Uterus (tissue), 2 donors: ENCODE data around the gene TK2.

ENCODE experiments used
- POLR2A ChIP-seq, 2 donors: fragments of 450-650 bp; IDR thresholded peaks; one replicate each; pipeline ENCODE4 v1.6.1; 2016; ENCODE audit warnings: antibody characterized with exemption in 2 of 2, mild to moderate bottlenecking in 1 of 2, moderate library complexity in 1 of 2
- TF ChIP-seq, protein P1 (sequence below), 4 experiments: fragments of 200-600 bp in 2 of 4; fragments of 450-650 bp in 2 of 4; sonication (generic) in 2 of 4; IDR thresholded peaks; one replicate each; pipeline ENCODE4 v1.5.1; 2016 to 2019; ENCODE audit warnings: antibody characterized with exemption in 4 of 4, mild to moderate bottlenecking in 2 of 4, moderate library complexity in 1 of 4

DNA sequence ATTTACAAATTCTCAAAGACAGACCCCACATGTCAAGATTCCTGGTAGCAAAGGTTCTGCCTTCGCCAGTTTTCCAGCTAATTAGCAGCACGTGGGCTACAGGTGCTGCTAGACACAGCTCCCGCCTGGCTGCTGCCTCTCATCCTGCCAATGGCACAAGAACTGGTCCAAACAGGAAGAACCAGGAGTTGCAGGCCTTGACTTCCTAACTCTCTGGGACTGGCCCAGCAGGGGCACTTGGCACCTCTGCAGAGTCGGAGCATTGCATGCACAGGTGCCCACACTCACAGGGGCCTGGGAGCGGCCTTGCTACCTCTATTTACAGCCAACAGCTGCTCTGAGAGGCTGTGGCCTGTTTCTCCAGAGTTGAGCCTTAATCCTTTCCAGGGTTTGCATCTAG, 39.6 kb downstream of the TK2 start:
- TF ChIP-seq, protein P1, sequence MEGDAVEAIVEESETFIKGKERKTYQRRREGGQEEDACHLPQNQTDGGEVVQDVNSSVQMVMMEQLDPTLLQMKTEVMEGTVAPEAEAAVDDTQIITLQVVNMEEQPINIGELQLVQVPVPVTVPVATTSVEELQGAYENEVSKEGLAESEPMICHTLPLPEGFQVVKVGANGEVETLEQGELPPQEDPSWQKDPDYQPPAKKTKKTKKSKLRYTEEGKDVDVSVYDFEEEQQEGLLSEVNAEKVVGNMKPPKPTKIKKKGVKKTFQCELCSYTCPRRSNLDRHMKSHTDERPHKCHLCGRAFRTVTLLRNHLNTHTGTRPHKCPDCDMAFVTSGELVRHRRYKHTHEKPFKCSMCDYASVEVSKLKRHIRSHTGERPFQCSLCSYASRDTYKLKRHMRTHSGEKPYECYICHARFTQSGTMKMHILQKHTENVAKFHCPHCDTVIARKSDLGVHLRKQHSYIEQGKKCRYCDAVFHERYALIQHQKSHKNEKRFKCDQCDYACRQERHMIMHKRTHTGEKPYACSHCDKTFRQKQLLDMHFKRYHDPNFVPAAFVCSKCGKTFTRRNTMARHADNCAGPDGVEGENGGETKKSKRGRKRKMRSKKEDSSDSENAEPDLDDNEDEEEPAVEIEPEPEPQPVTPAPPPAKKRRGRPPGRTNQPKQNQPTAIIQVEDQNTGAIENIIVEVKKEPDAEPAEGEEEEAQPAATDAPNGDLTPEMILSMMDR (IDR thresholded peaks at IDR 0.05), result no peak
- TF ChIP-seq POLR2A (IDR thresholded peaks at IDR 0.05), result no peak
